ENCODE results near the gene SLC25A45.

The SLC25A45 gene, protein sequence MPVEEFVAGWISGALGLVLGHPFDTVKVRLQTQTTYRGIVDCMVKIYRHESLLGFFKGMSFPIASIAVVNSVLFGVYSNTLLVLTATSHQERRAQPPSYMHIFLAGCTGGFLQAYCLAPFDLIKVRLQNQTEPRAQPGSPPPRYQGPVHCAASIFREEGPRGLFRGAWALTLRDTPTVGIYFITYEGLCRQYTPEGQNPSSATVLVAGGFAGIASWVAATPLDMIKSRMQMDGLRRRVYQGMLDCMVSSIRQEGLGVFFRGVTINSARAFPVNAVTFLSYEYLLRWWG

DNA sequence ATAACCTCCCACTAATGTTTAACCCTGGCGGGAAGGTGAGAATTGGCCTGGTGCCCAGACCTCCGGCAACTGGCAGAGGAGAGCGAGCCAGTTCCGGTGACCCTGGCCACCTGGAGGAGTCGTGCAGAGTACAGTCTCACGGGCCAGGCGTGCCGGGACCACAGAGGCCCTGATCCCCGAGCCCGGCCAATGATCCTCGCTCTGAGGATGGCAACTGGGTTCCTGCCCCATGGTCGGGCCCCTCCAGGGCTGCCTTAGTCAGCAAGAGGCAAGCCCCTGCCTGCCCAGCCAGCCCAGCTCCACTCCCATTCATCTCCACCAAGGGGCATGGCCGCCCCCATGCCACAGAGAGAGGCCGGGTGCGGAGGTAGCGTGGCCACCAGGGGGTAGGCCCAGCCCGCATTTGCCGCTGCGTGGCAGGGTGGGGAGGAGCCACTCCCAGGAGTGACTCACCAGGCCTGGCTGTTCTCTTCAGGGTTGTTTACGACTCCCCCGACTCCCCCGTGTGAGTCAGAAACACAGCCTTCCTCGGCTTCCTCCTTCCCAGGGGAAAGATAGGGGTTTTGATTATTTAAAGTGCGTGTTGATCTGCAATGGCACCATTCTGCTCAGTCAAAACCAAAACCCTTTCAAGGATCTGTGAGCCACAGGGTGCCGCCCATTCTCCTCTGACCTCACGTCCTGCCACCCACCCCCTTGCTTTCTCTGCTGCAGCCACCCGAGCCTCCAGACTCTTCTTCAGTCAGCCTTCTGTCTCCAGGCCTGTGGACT is at the start of gene SLC25A45:
TSS of gene SLC25A45 (minus strand) at position 614 of the 771 bp plus-strand sequence. CDS start 695 bp downstream, outside the sequence.
- Mint-ChIP-seq H3K4me3 (peak within 1 kb of the TSS; percentile 89), H3K9me3 (no peaks in the 10 kb centered on the region), H3K27me3 (ENCODE audit: low read depth) (no peaks in the 10 kb centered on the region), H3K4me1 (ENCODE audit: low read depth) (peaks cover 37% of the 10 kb centered on the region), H3K27ac (peak within 1 kb of the TSS; percentile 100), H3K36me3 (ENCODE audit: low read depth) (no peaks in the 10 kb centered on the region)

DNA sequence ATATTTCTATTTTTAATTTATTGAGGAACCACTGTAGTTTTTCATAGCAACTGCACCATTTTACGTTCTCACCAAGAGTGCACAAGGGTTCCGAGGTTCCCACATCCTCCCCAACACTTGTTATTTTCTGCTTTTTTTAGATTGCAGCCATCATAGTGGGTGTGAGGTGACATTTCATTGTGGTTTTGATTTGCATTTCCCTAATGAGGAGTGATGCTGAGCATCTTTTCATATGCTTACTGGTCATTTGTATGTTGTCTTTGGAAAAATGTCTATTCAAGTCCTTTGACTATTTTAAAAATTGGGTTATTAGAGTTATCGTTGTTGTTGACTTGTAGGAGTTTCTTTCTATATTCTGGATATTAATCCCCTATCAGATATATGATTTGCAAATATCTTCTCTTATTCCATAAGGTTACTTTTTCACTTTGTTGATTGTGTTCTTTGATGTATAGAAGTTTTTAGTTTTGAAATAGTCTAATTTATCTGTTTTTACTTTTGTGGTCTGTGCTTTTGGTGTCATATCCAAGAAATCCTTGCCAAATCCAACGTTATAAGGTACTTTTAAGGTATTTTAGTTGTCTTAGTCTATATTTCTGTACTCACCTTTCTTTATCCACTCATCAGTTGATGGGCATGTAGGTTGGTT is 49.1 kb upstream of the SLC25A45 start:
- H3K27me3 Mint-ChIP-seq (ENCODE audit: low read depth), result no peaks in the 10 kb centered on the region
- peak overlapping the region; percentile 80 for H3K27ac Mint-ChIP-seq
- H3K4me3 Mint-ChIP-seq, result peak overlapping the region; percentile 35
- H3K9me3 Mint-ChIP-seq, result no peaks in the 10 kb centered on the region
- H3K4me1 Mint-ChIP-seq (ENCODE audit: low read depth), result peaks cover 86% of the 10 kb centered on the region
- H3K36me3 Mint-ChIP-seq (ENCODE audit: low read depth), result peaks cover 69% of the 10 kb centered on the region

- H3K4me1 Mint-ChIP-seq (ENCODE audit: low read depth), result peaks cover 86% of the 10 kb centered on the region
- H3K9me3 Mint-ChIP-seq, result no peaks in the 10 kb centered on the region
- H3K27me3 Mint-ChIP-seq (ENCODE audit: low read depth), result no peaks in the 10 kb centered on the region
These were observed 48.2 kb upstream of the SLC25A45 start for GRCh38 chr11:65430406-65431217.

GRCh38 chr11:65429724-65430405 is 47.4 kb upstream of the SLC25A45 start:
- peaks cover 4% of the 10 kb centered on the region for H3K27me3 Mint-ChIP-seq (ENCODE audit: low read depth)
- peak overlapping the region; percentile 99 for H3K27ac Mint-ChIP-seq
- no peaks in the 10 kb centered on the region for H3K9me3 Mint-ChIP-seq
- peak overlapping the region; percentile 99 for H3K4me3 Mint-ChIP-seq
- H3K4me1 Mint-ChIP-seq (ENCODE audit: low read depth), result peaks cover 84% of the 10 kb centered on the region
- H3K36me3 Mint-ChIP-seq (ENCODE audit: low read depth), result peaks cover 69% of the 10 kb centered on the region

More at GRCh38 chr11:65430406-65431217, 48.2 kb upstream of the SLC25A45 start:
- H3K4me3 Mint-ChIP-seq, result peak overlapping the region; percentile 99
- peaks cover 69% of the 10 kb centered on the region for H3K36me3 Mint-ChIP-seq (ENCODE audit: low read depth)
- H3K27ac Mint-ChIP-seq, result peak overlapping the region; percentile 99

DNA sequence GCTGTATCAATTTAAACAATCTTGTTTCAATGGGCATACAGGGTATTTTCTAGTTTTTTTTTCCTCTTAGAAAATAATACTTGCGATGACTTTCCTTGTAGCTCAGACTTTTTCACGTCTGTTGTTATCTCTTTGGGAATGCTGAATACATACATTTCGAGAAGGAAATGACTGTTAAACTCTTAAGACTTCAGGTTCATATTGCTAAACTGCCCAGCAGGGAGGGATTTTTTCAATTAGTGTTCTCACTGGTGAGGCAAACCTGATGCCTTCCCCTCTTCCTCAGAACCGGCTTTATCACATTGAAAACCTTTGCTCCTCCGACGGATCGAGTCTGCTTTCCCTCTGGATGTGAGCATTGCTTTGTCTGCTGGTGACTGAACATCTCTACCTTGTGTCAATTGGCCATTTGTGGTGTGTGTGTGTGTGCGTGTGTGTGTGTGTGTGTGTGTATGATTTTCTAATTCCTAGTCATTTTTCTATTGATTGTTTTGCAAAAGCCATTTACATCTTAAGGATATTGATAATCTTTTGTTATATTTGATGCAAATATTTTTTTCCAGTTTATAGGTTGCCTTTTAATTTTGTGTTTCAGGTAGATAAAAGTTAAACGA is 46.7 kb upstream of the SLC25A45 start:
- Mint-ChIP-seq H3K36me3 (ENCODE audit: low read depth) (peaks cover 69% of the 10 kb centered on the region), H3K27ac (peak overlapping the region; percentile 99), H3K4me3 (peak overlapping the region; percentile 99), H3K9me3 (no peaks in the 10 kb centered on the region), H3K27me3 (ENCODE audit: low read depth) (peaks cover 11% of the 10 kb centered on the region), H3K4me1 (ENCODE audit: low read depth) (peaks cover 82% of the 10 kb centered on the region)

DNA sequence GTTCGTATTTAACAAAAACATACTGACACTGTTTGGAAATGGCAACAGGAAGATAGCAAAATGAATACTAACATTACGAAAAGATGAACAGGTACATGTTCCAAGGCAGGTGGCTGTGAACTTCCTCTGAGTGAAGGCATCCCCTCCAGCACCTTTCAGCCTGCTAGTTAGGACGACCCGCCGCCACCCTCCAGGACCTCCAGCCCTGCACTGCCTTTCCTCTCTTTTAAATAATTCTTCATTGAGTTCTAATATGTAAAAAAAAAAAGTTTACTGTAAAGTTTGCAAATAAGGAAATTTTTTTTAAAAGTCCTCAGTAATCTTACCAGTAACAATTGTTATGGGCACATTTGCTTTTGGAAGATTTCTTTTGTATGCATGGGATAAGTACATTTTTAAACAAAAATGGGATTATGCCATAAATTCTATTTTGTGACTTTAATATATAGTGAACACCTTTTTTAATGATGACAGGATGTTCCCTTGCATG is 46.2 kb upstream of the SLC25A45 start:
- Mint-ChIP-seq H3K36me3 (ENCODE audit: low read depth) (peaks cover 71% of the 10 kb centered on the region), H3K27ac (peak overlapping the region; percentile 99), H3K4me1 (ENCODE audit: low read depth) (peaks cover 82% of the 10 kb centered on the region), H3K27me3 (ENCODE audit: low read depth) (peaks cover 14% of the 10 kb centered on the region), H3K9me3 (no peaks in the 10 kb centered on the region), H3K4me3 (peak overlapping the region; percentile 99)

DNA sequence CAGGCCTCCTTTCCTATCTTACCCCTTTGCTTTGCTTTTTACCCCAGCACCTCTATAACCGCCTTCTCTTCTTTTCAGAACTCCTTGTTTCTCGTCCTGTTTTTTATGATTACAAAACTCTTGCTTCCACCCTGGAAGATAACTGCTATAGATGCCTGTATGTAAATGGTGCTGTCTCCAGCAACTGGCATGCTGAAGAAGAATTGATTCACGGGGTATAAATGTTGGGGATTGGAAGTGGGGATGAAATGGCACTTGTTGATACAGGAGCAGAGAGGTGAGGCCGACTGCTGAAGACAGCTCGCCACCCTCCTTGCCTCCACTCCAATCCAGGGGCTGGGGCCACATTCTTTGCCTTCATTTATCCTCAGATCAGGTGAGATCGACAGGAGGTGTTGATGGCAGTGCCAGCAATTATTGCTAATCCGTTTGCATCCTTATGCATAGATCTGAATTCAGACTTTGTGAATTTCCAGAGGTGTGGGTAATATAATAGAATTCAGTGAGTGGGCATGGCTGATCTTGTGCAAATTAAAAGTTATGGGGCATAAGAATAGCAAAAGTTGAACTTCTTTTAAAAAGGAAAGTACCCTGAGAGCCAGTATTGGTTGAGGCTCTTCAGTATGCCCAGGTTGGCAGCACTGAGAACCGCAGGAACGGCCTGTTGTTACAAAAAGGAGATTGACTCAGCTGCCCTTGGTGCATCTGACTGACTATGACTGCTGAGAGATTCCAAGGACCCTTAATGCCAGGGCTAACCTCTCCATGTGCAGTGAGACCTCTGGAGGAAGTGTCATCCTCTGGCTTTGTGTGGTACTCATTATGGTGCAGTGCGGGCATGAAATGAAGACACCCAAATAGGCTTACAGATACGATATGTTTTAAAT is 45.5 kb upstream of the SLC25A45 start:
- Mint-ChIP-seq H3K4me1 (ENCODE audit: low read depth) (peaks cover 78% of the 10 kb centered on the region), H3K27me3 (ENCODE audit: low read depth) (peaks cover 17% of the 10 kb centered on the region), H3K27ac (peak overlapping the region; percentile 99), H3K9me3 (no peaks in the 10 kb centered on the region), H3K36me3 (ENCODE audit: low read depth) (peaks cover 75% of the 10 kb centered on the region), H3K4me3 (peak overlapping the region; percentile 99)

GRCh38 chr11:65426839-65427690 is 44.6 kb upstream of the SLC25A45 start:
- Mint-ChIP-seq H3K27me3 (ENCODE audit: low read depth) (peaks cover 23% of the 10 kb centered on the region), H3K36me3 (ENCODE audit: low read depth) (peaks cover 77% of the 10 kb centered on the region), H3K4me1 (ENCODE audit: low read depth) (peaks cover 73% of the 10 kb centered on the region), H3K27ac (peak overlapping the region; percentile 99), H3K9me3 (no peaks in the 10 kb centered on the region), H3K4me3 (peak overlapping the region; percentile 99)

GRCh38 chr11:65425971-65426838 is 43.8 kb upstream of the SLC25A45 start:
- peak overlapping the region; percentile 99 for H3K4me3 Mint-ChIP-seq
- H3K27me3 Mint-ChIP-seq (ENCODE audit: low read depth), result peaks cover 23% of the 10 kb centered on the region
- H3K36me3 Mint-ChIP-seq (ENCODE audit: low read depth), result peaks cover 73% of the 10 kb centered on the region
- H3K4me1 Mint-ChIP-seq (ENCODE audit: low read depth), result peaks cover 67% of the 10 kb centered on the region
- H3K27ac Mint-ChIP-seq, result peak overlapping the region; percentile 99
- H3K9me3 Mint-ChIP-seq, result no peaks in the 10 kb centered on the region

GRCh38 chr11:65425105-65425970 is 42.9 kb upstream of the SLC25A45 start:
- no peaks in the 10 kb centered on the region for H3K9me3 Mint-ChIP-seq
- peak overlapping the region; percentile 99 for H3K4me3 Mint-ChIP-seq
- H3K27ac Mint-ChIP-seq, result peak overlapping the region; percentile 99
- H3K36me3 Mint-ChIP-seq (ENCODE audit: low read depth), result peaks cover 72% of the 10 kb centered on the region
- H3K27me3 Mint-ChIP-seq (ENCODE audit: low read depth), result peaks cover 23% of the 10 kb centered on the region
- peaks cover 67% of the 10 kb centered on the region for H3K4me1 Mint-ChIP-seq (ENCODE audit: low read depth)

Data from T-helper 1 cell treated with Interleukin-12 subunit alpha and Interleukin-12 subunit beta and Interleukin-4 antibody, amounts not matched to agents 30 μg/mL and 1 μg/mL, for 36 hours (primary cell).